Measurements from ENCODE around the gene ALOX15B. TPM values are rescaled to one million over a fixed set of nuclear protein-coding genes. Genes with fewer than 3 reads are reported as not detected.
A peak's percentile ranks its signal among the peaks of the same experiment; 100 is the strongest.

The ALOX15B gene
- total RNA-seq, 1 donor from 2014 or later = not detected

GRCh38 chr17:8044819-8045810, 6.3 kb downstream of the ALOX15B start:
- H3K9me3 Mint-ChIP-seq = no peaks in the 10 kb centered on the region
- no peaks in the 10 kb centered on the region for H3K27me3 ChIP-seq

DNA sequence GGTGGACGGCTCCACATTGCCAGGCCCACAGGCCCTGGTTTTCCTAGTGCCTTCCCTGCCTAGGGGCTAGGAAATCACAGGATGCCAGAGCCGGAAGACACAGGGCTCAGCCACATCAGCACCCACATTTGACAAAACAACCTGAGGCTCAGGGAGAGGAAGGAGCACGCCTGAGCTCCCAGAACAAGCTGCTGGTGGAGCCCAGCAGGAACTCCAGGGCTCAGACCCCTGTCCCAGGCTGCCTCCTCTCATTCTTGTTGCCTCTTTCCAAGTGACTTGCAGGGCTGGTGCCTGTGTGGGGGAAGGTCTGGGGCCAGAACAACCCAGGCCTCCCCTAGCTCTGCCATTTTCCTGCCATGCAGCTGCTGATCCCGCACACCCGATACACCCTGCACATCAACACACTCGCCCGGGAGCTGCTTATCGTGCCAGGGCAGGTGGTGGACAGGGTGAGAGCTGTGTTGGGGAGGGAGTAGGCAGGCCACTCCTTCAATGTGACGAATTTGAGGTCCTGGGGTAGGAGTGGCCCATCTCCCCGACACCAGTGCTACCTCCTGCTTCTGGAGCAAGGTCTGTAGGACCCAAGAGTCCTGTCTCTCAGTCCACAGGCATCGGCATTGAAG, 7.6 kb downstream of the ALOX15B start:
- Mint-ChIP-seq H3K4me3 (no peak overlapping the region), H3K9me3 (no peaks in the 10 kb centered on the region), H3K36me3 (no peaks in the 10 kb centered on the region), H3K27ac (no peak overlapping the region), H3K27me3 (ENCODE audit: insufficient read depth, low read depth) (peaks cover 14% of the 10 kb centered on the region), H3K4me1 (no peaks in the 10 kb centered on the region)
- Histone ChIP-seq H2AFZ (replicated peaks) (no peak overlapping the region), H3K36me3 (no peaks in the 10 kb centered on the region), H3K9ac (no peak overlapping the region), H3K27ac (no peak overlapping the region), H3K4me3 (no peak overlapping the region), H4K20me1 (ENCODE audit: low read depth) (no peaks in the 10 kb centered on the region), H3F3A (ENCODE audit: low read depth) (no peaks in the 10 kb centered on the region), H3K4me1 (no peaks in the 10 kb centered on the region), H3K79me2 (ENCODE audit: low read depth) (no peaks in the 10 kb centered on the region), H3K4me2 (no peak overlapping the region), H3K27me3 (no peaks in the 10 kb centered on the region), H3K9me3 (ENCODE audit: low read depth) (no peaks in the 10 kb centered on the region)
- TF ChIP-seq CTCF (IDR thresholded peaks at IDR 0.05) (no peak), EZH2phosphoT487 (IDR thresholded peaks at IDR 0.05) (no peak), EZH2 (IDR thresholded peaks at IDR 0.05) (no peak)
- DNase-seq (ENCODE audit: low spot score) = no peak

More at GRCh38 chr17:8044819-8045810, 6.3 kb downstream of the ALOX15B start:
- H3K9ac ChIP-seq = no peak overlapping the region
- H3F3A ChIP-seq (ENCODE audit: low read depth) = no peaks in the 10 kb centered on the region
- Mint-ChIP-seq H3K4me3 (peak overlapping the region; percentile 41), H3K4me1 (no peaks in the 10 kb centered on the region), H3K27ac (no peak overlapping the region), H3K36me3 (no peaks in the 10 kb centered on the region), H3K27me3 (ENCODE audit: insufficient read depth, low read depth) (peaks cover 16% of the 10 kb centered on the region)
- no peaks in the 10 kb centered on the region for H4K20me1 ChIP-seq (ENCODE audit: low read depth)
- no peaks in the 10 kb centered on the region for H3K79me2 ChIP-seq (ENCODE audit: low read depth)
- H2AFZ ChIP-seq (replicated peaks) = no peak overlapping the region
- H3K9me3 ChIP-seq (ENCODE audit: low read depth) = no peaks in the 10 kb centered on the region
- TF ChIP-seq EZH2phosphoT487 (IDR thresholded peaks at IDR 0.05) (no peak), CTCF (IDR thresholded peaks at IDR 0.05) (no peak), EZH2 (IDR thresholded peaks at IDR 0.05) (no peak)
- H3K36me3 ChIP-seq = no peaks in the 10 kb centered on the region
- DNase-seq (ENCODE audit: low spot score) = no peak
- H3K27ac ChIP-seq = no peak overlapping the region
- H3K4me3 ChIP-seq = no peak overlapping the region
- no peak overlapping the region for H3K4me2 ChIP-seq
- H3K4me1 ChIP-seq = no peaks in the 10 kb centered on the region

DNA sequence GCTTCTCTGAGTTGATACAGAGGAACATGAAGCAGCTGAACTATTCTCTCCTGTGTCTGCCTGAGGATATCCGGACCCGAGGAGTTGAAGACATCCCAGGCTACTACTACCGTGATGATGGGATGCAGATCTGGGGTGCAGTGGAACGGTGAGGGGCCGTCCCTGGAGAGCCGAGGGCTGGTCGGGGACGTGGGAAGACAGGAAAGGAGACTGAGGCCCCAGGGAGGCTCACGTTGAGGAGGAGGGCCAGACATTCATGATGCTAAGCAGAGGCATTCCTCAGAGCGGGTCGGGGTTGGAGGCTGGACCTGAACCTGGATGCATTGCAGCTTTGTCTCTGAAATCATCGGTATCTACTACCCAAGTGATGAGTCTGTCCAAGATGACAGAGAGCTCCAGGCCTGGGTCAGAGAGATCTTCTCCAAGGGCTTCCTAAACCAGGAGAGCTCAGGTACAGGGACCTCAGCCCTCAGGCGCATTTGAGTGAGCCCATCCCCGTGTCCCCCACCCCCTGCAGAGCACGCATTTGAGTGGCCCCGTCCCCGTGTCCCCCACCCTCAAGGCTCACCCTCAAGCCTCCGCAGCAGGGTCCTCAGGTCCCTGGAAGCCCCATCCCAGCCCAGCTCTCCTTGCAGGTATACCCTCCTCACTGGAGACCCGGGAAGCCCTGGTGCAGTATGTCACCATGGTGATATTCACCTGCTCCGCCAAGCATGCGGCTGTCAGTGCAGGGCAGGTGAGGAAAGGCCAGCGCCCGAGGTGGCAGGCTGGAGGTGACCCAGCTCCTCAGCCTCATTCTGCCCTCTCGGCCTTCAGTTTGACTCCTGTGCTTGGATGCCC, 8.3 kb downstream of the ALOX15B start:
- Histone ChIP-seq H3F3A (ENCODE audit: low read depth) (no peaks in the 10 kb centered on the region), H3K36me3 (no peaks in the 10 kb centered on the region), H3K4me3 (no peak overlapping the region), H3K4me2 (no peak overlapping the region), H3K4me1 (no peaks in the 10 kb centered on the region), H3K79me2 (ENCODE audit: low read depth) (no peaks in the 10 kb centered on the region), H4K20me1 (ENCODE audit: low read depth) (no peaks in the 10 kb centered on the region), H3K9me3 (ENCODE audit: low read depth) (no peaks in the 10 kb centered on the region), H3K27me3 (peaks cover 6% of the 10 kb centered on the region), H3K9ac (no peak overlapping the region), H3K27ac (no peak overlapping the region), H2AFZ (replicated peaks) (no peak overlapping the region)
- no peaks in the 10 kb centered on the region for H3K4me1 Mint-ChIP-seq
- H3K27me3 Mint-ChIP-seq (ENCODE audit: insufficient read depth, low read depth) = peaks cover 12% of the 10 kb centered on the region
- no peak for TF ChIP-seq EZH2phosphoT487 (IDR thresholded peaks at IDR 0.05)
- no peak for TF ChIP-seq EZH2 (IDR thresholded peaks at IDR 0.05)
- TF ChIP-seq CTCF (IDR thresholded peaks at IDR 0.05) = no peak
- DNase-seq (ENCODE audit: low spot score) = no peak
- no peaks in the 10 kb centered on the region for H3K36me3 Mint-ChIP-seq
- no peak overlapping the region for H3K4me3 Mint-ChIP-seq
- H3K9me3 Mint-ChIP-seq = peaks cover 2% of the 10 kb centered on the region
- no peak overlapping the region for H3K27ac Mint-ChIP-seq
